ENCODE measurements around the gene AVPR2. TPM values are rescaled to one million over a fixed set of nuclear protein-coding genes. Genes with fewer than 3 reads are reported as not detected.

Gene AVPR2
- total and polyA plus RNA-seq, 4 donors = 0.05 TPM; not detected in 3

GRCh38 chrX:153886915-153887314 is 17.6 kb upstream of the AVPR2 start:
- Histone ChIP-seq H3K9ac (ENCODE audit: low read depth in 1 of 2, low read length in 2 of 2) (no peak overlapping the region), H3K36me3 (ENCODE audit: control insufficient read depth in 4 of 4, insufficient read depth in 3 of 4, low read depth in 1 of 4, low read length in 3 of 4) (no peaks in the 10 kb centered on the region), H3K27ac (ENCODE audit: low read depth in 1 of 2, low read length in 2 of 2) (no peak overlapping the region), H3K4me1 (ENCODE audit: control insufficient read depth in 4 of 4, insufficient read depth in 4 of 4, low read length in 3 of 4) (peaks cover 0 to 2% (median 0%) of the 10 kb centered on the region in 4 donors), H3K4me3 (ENCODE audit: low read depth in 1 of 3, low read length in 3 of 3) (no peak overlapping the region), H3K27me3 (ENCODE audit: control insufficient read depth in 4 of 4, insufficient read depth in 4 of 4, low read length in 3 of 4) (peaks cover 0 to 4% (median under 1%) of the 10 kb centered on the region in 4 donors), H3K9me3 (ENCODE audit: control insufficient read depth in 4 of 4, low read length in 3 of 4) (no peaks in the 10 kb centered on the region)
- WGBS = 29% methylated on average over 13 of the region's 13 CpGs
- TF ChIP-seq RXRA (IDR thresholded peaks at IDR 0.05) (no peak), SP1 (IDR thresholded peaks at IDR 0.05) (no peak), TAF1 (conservative IDR thresholded peaks at IDR 0.05) (no peak), NR2F2 (IDR thresholded peaks at IDR 0.05) (no peak)
- DNase-seq (ENCODE audit: low spot score) = no peak

GRCh38 chrX:153887385-153887784 is 17.1 kb upstream of the AVPR2 start:
- H3K9ac ChIP-seq (ENCODE audit: low read depth in 1 of 2, low read length in 2 of 2) = no peak overlapping the region
- peaks cover 0 to 6% (median under 1%) of the 10 kb centered on the region in 4 donors for H3K27me3 ChIP-seq (ENCODE audit: control insufficient read depth in 4 of 4, insufficient read depth in 4 of 4, low read length in 3 of 4)
- no peaks in the 10 kb centered on the region for H3K36me3 ChIP-seq (ENCODE audit: control insufficient read depth in 4 of 4, insufficient read depth in 3 of 4, low read depth in 1 of 4, low read length in 3 of 4)
- H3K9me3 ChIP-seq (ENCODE audit: control insufficient read depth in 4 of 4, low read length in 3 of 4) = no peaks in the 10 kb centered on the region
- 65% methylated on average over 8 of the region's 8 CpGs for WGBS
- H3K4me3 ChIP-seq (ENCODE audit: low read depth in 1 of 3, low read length in 3 of 3) = no peak overlapping the region
- no peak overlapping the region for H3K27ac ChIP-seq (ENCODE audit: low read depth in 1 of 2, low read length in 2 of 2)
- peaks cover 0 to 2% (median 0%) of the 10 kb centered on the region in 4 donors for H3K4me1 ChIP-seq (ENCODE audit: control insufficient read depth in 4 of 4, insufficient read depth in 4 of 4, low read length in 3 of 4)
- TF ChIP-seq TAF1 (conservative IDR thresholded peaks at IDR 0.05) = no peak
- TF ChIP-seq RAD21 (IDR thresholded peaks at IDR 0.05) = no peak
- TF ChIP-seq NR2F2 (IDR thresholded peaks at IDR 0.05) = no peak
- no peak for TF ChIP-seq SP1 (IDR thresholded peaks at IDR 0.05)
- no peak for TF ChIP-seq FOXA1 (IDR thresholded peaks at IDR 0.05)
- TF ChIP-seq RXRA (IDR thresholded peaks at IDR 0.05) = no peak
- TF ChIP-seq, protein P1, sequence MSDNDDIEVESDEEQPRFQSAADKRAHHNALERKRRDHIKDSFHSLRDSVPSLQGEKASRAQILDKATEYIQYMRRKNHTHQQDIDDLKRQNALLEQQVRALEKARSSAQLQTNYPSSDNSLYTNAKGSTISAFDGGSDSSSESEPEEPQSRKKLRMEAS (IDR thresholded peaks at IDR 0.05) = no peak
- DNase-seq (ENCODE audit: low spot score) = no peak

DNA sequence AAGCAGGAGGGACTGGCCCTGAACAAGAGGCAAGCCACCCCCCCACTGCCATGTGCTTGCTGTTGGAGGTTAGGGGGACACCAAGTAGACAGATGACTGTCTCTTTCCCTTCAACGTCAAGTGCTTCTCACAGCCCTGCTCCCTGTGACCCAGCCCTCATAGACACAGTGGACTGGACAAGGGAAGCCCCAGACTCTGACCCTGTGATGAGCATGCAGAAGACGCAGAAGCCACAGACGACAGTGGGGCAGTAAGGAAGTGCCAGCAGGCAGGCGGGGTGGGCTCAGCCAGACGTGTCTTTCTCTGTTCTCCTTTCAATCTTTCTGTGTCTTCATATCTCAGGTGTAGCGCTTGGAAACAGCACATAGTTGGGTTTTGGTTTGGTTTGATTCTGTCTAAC is 16.1 kb upstream of the AVPR2 start:
- Histone ChIP-seq H3K27me3 (ENCODE audit: control insufficient read depth in 4 of 4, insufficient read depth in 4 of 4, low read length in 3 of 4) (peaks cover 0 to 6% (median under 1%) of the 10 kb centered on the region in 4 donors), H3K9ac (ENCODE audit: low read depth in 1 of 2, low read length in 2 of 2) (no peak overlapping the region)
- 53% methylated on average over 6 of the region's 6 CpGs for WGBS

More for the DNA sequence above, 16.1 kb upstream of the AVPR2 start:
- no peak overlapping the region for H3K4me3 ChIP-seq (ENCODE audit: low read depth in 1 of 3, low read length in 3 of 3)
- no peak overlapping the region for H3K27ac ChIP-seq (ENCODE audit: low read depth in 1 of 2, low read length in 2 of 2)
- no peaks in the 10 kb centered on the region for H3K9me3 ChIP-seq (ENCODE audit: control insufficient read depth in 4 of 4, low read length in 3 of 4)
- no peaks in the 10 kb centered on the region for H3K36me3 ChIP-seq (ENCODE audit: control insufficient read depth in 4 of 4, insufficient read depth in 3 of 4, low read depth in 1 of 4, low read length in 3 of 4)
- H3K4me1 ChIP-seq (ENCODE audit: control insufficient read depth in 4 of 4, insufficient read depth in 4 of 4, low read length in 3 of 4) = peaks cover 0 to 2% (median 0%) of the 10 kb centered on the region in 4 donors
- no peak for TF ChIP-seq FOXA1 (IDR thresholded peaks at IDR 0.05)
- no peak for TF ChIP-seq SP1 (IDR thresholded peaks at IDR 0.05)
- no peak for TF ChIP-seq HNF4G (IDR thresholded peaks at IDR 0.05)
- TF ChIP-seq REST (IDR thresholded peaks at IDR 0.05) = no peak
- TF ChIP-seq RAD21 (IDR thresholded peaks at IDR 0.05) = no peak
- no peak for TF ChIP-seq RXRA (IDR thresholded peaks at IDR 0.05)
- TF ChIP-seq NR2F2 (IDR thresholded peaks at IDR 0.05) = no peak
- no peak for DNase-seq (ENCODE audit: low spot score)
